ENCODE measurements around the gene STAMBPL1.

DNA sequence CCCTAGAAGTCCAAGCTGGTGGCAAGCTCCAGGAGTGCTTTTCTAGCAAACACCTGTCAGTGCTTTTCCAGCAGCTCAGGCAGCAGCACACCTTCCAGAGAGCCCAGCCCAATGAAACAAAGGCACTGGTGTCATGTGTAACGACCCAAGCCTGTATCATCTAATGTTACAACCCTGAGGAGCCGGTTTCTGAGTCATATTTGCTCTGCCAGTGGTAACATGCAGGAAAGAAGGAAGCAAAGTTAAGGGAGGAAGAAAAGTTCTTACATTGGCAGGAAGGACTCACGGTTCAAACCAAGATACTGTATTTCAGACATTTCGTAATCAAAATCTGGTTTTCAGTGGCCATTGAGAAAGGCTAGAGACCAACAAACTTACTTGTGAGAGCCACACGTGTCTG lies 28.3 kb upstream of the STAMBPL1 start, which contains the start of gene ANKRD22:
- TF ChIP-seq, protein P1, sequence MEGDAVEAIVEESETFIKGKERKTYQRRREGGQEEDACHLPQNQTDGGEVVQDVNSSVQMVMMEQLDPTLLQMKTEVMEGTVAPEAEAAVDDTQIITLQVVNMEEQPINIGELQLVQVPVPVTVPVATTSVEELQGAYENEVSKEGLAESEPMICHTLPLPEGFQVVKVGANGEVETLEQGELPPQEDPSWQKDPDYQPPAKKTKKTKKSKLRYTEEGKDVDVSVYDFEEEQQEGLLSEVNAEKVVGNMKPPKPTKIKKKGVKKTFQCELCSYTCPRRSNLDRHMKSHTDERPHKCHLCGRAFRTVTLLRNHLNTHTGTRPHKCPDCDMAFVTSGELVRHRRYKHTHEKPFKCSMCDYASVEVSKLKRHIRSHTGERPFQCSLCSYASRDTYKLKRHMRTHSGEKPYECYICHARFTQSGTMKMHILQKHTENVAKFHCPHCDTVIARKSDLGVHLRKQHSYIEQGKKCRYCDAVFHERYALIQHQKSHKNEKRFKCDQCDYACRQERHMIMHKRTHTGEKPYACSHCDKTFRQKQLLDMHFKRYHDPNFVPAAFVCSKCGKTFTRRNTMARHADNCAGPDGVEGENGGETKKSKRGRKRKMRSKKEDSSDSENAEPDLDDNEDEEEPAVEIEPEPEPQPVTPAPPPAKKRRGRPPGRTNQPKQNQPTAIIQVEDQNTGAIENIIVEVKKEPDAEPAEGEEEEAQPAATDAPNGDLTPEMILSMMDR (IDR thresholded peaks at IDR 0.05; ENCODE audit: low read depth, low read length), result no peak
- no peak for TF ChIP-seq EZH2phosphoT487 (IDR thresholded peaks at IDR 0.05; ENCODE audit: low read depth)

All from OCI-LY3 (cell line).